GM18907 (cell line): Measurements from ENCODE around the gene CELF4.

ENCODE experiments used
- ATAC-seq: cut with Tn5 transposase; IDR thresholded peaks from one replicate; pipeline ENCODE4 v1.9.1; 2021; ENCODE audit warnings: mild to moderate bottlenecking, moderate library complexity; ENCODE audit not compliant: unreplicated experiment

Gene CELF4

DNA sequence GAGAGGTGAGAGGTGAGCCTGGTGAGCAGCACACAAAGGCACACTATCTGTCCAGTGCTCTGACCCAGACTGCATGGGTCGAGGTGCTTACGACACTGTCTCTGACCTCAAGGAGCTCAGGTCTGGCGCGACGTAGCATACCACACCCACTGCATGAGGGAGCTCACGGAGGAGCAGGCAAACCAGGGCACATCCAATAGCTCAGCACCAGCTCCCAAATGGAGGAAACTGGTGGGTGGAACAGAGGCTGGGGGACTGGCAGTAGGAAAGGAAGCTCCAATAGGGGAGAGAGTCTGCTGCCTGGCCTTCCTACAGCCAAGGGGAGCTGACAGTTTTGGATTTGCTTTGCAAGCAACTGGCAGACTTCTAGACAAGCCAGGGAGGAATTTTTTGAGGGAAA, 36.3 kb downstream of the CELF4 start:
- ATAC-seq, result no peak

DNA sequence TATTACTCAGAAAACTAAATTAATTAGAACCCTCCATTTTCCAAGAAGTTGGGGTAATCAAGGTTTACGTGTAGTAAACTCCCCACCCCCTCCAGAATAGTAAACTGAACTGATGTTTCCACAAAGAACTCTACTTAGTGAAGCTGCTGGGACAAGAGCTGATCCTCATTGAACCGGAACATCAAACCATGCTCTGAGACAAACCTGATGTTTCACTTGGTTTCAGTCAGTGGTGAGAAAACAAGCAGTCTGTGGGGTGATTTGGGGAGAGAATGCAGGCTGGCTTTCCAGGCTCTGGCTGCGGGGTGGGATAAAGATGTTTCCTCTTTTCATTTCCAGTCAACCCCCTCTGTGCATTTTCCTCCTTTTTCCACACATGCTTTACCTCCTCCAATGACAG, 38.2 kb downstream of the CELF4 start:
- ATAC-seq, result no peak

DNA sequence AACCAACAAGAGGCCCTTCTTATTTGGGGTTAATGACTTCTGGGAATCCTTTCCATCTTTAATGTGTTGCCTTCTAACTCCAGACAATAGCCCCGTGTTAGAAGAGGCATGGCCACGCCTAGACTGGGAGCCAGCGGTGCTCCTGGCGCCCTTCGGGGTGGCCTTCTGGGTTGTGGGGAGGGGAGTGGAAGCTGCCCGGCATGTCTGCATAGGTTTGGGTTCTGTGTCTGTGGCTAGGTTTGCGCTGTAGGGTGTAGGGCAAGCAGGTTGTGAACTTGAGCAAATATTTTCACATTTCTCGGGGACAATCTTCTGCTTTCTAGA, 40.4 kb downstream of the CELF4 start:
- ATAC-seq, result no peak

DNA sequence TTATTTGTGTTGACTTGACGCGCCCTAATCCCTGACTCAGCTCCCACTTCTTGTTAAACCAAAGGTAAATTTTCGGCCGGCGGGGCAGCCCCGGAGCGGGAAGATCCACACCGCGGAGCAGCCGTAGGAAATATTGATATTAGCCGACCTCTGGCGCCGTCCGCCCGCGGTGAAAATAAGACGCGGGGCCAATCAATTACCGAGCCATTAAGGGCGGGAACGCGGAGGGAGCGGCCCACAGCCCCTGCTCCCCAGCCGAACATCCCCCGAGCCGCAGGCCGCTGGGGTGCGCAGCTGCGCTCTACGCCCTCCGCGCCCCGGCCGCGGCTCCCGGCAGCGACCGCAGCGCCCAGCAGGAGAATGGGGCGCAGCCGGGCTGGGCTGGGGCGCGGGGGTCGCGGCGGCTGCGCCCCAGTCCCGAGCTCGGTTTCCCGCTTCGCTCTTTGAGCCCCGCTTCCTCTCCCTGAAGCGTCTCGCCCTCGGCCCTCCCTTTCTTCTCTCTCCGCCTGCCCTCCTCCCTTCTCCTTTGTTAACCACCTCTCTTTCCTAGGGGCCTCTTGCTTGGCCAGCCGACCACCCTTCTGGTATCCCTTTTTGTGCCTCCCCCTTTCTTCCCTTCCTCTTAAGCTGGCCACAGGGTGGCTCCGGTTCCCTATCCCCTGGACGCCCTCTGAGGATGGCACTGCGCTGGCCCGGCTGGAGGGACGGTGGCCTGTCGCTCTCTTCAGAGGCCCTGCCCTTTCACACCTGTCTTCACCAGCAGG, 40.9 kb downstream of the CELF4 start:
- ATAC-seq, result no peak

DNA sequence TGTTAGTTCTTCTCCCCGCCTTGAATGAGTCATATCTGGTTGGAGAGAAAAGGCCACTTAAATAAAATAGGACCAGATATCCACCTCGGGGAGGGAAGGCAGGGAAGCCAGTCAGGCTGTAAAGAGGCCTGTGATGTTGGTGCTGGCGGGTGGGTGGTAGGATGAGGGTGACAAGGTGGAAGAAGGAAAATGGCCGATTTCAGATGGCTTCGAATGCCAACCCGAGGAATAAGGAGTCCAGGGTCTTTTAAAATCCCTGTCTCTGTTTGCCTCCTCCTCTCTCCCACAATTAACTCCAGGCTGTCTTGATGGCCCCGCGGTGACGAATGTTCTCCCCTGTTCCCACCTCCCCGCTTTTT, 41.5 kb downstream of the CELF4 start:
- no peak for ATAC-seq

DNA sequence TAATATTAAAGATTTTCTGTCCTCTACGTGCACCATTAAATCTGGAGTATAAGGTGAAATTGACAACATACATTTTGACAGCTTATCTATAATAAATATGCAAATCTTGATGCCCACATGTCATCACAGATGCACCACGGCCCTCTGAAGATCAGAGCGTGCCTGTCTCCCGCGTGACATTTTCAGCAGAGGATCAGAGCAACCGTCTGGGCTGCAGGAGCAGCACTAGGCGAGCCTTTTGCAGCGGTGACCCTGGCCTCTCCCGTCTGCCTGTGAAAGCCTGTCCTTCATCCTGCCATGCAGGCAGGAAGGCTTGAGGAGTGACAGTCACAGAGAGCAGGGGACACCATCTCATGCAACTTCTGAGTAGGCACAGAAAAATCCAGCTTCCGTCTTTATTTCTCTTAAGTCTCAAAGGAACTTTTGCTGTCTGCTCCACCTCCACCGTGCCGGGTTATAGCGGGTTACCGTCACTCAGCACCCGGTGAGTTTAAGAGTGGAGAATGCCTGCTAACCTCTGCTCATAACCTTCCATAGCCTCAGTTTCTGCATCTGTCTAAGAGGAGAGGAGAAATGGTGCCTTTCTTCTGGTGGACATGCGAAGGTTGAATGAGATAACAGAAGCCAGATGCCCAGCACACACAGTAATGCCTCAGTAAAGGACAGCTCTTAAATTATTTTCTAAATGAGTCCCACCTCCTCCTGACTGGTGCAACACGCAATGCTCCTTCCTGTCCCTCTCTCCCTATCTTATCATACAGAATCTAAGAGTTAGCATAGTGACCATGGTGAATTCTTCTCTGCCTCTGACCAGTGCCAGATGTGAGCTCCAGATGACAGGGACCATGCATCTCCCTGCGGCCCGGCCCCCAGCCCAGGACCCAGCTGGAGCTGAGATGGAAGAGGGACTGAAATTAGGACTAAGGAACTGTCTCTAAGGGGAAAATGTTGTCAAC, 43.8 kb downstream of the CELF4 start:
- no peak for ATAC-seq

DNA sequence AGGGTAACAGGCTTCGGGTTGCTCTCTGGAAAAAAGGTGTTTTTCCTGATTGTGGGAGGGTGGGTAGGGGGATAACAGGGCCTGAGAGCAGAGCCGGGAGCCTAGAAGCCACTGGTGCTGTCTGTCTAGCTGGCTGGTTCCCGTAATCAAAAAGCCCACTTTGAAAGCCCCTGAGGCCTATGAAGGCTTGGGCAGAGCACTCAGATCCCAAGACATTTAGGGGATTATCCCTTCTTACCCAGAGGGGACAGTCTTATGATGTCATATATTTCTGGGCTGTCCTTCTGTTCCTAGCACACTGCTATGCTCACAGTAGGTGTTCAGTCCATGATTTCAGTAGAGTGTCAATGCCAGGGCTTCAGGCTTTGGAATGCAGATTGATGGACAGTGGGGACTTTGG, 45.1 kb downstream of the CELF4 start:
- no peak for ATAC-seq

DNA sequence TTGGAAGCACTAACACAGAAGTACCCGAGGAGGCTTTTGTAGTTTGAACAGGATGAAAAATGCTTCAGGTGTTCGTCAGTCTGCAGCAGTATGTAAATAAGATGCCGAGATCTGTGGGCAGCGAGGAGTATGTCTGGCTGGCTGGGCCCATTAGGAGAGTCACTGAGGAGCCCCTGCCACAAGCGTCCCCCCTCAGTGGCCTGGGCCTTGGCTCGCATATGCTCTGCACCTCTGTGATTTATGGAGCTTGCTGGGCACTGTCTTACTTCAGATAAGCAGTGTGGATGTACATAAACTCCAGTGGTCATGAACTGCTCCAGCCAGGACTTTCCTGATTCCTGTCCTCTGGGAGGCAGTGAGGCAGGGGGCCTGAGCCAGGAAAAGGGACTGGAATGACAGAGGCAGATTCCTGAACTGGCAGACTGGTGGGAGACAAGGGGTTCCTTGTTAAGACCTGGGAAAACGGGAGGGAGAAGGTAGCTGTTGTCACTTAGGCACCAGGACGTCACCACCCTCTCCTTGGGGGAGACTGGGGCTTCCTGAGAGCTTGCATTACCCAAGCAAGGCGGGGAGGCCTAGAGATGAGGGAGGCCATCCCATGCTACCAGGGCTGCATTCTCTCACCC, 46.0 kb downstream of the CELF4 start:
- ATAC-seq, result no peak

DNA sequence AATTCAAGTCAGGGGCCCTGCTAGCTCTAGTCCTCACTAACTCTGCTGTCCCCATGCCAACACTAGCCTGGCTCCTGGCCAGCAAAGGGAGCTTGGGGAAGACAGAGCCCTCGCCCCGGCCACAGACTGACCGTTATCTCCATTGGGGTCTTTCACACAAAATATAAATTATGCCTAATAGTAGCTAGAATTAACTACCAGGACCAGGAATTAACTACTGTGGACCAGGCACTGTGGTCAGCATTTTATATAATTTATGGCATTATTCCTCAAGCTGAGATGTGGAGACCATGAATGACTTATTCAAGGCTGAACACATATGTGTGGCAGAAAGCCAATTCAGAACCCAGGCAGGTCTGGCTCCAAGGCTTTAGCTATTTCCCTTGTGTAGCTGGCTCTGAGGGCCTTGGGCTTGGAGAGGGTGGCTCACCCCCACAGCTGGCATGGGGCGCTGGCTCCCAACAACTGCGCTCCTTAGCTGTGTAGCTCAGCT, 49.2 kb downstream of the CELF4 start:
- ATAC-seq, result no peak

DNA sequence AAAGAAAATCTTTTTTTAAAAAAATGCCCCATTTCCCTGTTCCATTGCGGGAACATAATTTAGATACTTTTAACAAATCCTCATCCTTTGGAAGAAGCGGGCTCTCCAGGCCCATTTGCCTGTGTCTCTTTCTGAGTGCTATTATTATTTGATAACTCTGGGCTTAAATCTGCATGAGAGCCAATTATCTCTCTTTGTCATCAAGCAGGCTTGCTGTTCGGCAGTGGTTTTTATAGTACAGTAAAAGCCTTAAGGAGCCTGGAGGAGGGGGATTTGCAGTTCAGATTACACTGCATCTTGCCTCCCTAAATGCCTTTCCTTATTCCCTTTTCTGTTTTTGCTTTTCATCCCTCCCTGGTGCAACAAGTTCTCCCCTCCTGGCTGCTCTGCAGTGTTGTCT, 50.6 kb downstream of the CELF4 start:
- no peak for ATAC-seq

DNA sequence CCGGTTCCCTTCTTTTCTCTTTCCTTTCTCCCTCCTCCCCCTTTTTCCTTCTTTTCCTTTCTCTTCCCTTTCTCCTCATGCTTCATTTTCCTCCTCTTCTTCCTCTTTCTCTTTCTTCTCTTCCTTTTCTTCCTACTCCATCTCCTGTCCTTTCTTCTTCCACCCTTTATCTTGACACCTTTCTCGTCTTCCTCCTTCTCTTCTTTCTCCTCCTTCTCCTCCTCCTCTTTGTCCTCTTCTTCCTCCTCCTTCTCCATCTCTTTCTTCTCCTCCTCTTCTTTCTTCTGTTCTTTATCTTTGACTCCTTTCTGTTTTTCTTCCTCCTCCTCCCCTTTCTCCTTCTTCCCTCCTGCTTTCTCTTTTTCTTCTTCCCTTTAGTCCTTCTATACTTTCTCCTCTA, 53.2 kb downstream of the CELF4 start:
- ATAC-seq, result no peak

DNA sequence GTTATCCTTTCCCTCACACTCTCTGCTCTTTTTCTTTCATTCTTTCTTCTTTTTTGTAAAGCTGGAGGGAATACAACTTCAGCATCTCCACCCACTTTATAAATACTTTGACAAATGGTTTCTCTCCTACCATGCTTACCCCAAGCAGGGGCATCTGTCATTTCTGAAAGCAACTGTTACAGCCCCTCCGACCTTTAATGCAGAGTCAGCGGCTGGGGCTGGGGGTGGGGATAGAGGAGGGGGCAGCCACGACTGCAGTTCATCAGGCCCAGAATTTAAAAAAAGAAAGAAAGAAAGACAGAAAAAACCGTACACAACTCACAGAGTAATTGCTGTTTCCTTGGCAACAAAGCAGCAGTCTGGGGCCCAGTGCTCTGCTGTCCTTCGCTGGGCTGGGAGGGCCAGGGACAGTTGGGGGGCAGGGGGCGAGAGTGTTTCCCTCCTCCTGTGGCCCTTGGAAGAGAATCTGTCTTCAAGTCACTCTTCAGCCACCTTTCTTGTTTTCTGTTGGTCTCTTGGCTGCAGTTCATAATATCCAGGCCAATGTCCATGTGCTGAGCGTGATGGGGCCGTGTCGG, 53.8 kb downstream of the CELF4 start:
- no peak for ATAC-seq

DNA sequence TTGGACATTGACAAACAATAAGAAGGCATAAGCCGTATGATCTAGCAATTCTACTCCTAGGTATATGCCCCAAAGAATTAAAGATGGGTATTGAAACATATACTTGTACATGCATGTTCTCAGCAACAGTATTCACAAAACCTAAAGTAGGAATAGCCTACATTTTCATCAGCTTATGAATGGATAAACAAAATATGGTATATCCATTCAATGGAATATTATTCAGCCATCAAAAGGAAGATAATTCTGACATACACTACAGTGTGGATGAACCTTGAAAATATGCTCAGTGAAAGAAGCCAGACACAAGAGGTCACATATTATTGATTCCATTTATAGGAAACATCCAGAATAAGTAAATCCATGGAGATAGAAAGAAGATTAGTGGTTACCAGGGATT, 56.0 kb downstream of the CELF4 start:
- ATAC-seq, result no peak

DNA sequence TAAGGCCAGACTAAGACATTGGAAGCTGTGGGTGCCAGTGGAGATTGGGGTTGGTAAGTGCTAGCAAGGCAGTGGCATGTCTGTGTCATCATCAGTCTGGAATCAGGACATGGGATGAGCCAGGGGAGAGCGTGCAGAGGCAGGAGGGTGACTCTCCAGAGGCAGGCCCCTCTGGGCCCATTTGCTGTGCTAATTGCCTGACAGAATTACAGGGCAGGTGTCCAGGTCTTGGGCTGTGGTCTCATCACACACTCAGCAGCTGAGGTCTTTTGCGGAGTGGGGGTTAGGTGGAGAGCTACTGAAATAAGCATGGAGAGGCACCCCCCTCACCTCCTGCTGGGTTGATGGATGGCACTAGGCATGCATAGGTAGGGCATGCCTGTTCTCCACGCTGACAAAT, 57.4 kb downstream of the CELF4 start:
- no peak for ATAC-seq

DNA sequence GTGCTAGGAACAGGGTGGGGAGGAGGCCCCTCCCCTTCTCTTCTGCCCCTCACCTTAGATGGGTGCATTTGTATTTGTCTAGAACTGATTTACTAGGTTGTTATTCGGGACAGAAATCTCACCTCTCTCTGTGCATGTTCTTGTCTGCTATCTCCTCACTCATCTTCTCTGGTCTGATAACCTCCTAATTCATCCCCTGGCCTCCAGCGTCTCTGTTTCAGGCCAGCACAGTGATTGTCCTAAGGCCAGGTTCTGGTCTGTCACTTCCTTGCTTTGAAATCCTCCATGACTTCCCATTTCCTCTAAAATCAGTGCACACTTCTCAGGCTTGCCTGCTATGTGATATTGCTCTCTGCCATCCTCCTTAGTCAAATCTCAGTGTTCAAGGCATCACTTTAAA, 58.4 kb downstream of the CELF4 start:
- ATAC-seq, result no peak

DNA sequence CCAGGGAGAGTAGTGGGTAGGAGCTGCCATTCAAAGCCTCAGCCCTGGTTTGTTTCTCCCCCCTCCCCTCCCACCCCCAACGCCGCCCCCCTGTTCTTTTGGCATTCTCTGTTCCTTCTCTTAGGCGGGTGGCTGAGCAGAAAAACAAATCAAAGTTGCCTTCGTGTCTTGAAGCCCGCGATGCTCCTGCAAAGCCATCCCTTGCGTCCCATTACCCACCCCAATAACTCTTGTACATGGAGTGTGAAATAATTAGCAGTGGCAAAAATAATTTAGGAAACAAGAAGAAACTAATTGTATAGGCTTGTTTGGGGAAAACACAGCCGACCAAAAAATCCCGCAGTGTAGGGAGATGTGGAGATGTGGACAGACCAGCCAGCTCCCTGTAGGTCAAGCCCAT, 59.6 kb downstream of the CELF4 start:
- no peak for ATAC-seq

DNA sequence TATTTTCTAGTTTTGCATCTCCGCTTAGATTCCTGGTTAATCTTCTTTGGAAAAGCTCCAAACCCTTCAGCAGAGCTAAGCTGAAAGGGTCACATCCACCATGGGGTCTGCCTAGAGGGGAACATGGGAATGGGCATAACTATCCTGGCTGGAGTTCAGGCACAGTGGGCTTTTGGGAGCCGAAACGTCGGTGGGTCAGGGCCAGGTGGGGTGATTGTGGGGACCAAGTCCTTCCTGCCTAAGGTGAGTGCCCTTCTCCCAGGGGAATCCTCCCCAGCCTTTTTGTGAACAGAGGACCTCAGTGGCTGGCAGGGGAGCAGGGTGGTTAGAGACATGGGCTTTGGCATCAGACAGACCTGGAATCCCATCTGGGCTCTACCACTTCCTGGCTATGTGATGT, 60.3 kb downstream of the CELF4 start:
- no peak for ATAC-seq

DNA sequence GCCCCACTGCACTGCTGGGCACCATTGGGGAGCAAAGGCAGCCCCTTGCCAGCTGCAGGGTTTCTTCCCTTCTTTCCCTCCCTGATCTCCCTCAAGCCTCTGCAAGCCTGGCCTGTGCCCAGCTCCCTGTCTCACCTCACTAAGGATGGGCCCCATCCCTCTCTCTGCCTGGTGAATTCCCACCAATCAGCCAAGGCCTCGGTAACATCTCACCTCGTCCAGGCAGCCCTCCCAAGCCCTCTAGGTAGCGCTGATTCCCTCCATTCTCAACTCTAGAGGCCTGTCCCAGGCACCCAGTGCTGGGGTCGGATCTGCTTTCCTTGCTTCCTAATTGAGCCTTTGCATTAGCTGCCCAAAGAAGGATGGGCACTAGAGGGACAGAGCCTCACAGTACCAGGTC, 63.0 kb downstream of the CELF4 start:
- no peak for ATAC-seq

DNA sequence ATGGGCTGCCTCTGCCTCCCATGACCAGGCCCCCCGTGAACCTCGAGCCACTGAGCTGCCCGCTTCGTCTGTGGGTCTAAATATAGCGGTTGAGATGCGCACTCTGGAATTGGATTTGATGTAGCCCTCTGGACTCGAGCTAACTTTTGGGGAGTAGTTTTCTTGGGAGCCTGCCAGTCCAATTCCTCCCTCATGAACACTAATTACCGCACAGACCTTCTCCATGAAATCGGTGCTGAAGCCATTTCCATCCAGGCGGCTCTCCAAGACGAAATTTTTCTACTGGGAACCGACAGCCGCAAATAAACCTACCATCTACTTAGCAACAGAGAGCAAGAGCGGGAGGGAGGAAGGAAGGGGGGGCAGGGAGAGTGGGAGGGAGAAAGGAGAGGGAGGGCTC, 63.6 kb downstream of the CELF4 start:
- no peak for ATAC-seq

DNA sequence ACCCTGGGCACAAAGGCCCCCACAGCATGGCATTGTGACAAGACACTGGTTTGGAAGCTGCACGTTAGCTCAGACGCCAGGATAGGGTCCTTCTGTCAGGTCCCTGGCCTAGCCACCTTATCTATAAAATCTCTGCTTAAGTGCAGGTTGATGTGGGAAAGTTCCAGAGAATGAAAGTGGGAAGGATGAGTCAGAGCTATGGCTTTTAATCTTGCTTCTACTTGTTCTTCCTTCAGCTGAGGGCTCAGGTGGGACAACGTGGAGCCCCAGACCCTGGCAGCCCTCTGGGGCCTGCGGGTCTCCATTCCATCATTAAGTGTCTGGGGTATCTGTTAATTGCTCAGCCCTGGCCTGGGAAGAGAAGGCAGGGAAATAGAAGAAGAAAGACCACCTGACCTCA, 64.5 kb downstream of the CELF4 start:
- ATAC-seq, result no peak

DNA sequence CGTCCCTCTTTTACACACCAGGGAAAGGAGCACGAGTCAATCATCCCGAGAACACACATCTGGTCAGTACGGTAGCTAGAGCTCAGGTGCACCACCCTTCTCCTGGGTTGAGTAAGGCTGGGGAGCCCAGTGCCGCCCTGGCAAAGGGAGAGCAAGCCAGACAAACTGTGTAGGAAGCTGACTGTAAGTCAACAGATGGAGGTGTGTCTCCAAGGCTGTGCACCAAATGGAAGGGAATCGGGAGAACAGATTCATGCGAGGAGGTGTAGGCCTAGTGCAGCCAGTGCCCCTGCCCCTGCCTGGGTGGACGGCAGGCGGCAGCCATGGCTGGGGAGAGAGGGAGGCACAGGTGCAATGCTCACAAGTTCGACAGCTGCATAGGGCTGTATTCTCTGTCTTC, 65.7 kb downstream of the CELF4 start:
- ATAC-seq, result no peak

DNA sequence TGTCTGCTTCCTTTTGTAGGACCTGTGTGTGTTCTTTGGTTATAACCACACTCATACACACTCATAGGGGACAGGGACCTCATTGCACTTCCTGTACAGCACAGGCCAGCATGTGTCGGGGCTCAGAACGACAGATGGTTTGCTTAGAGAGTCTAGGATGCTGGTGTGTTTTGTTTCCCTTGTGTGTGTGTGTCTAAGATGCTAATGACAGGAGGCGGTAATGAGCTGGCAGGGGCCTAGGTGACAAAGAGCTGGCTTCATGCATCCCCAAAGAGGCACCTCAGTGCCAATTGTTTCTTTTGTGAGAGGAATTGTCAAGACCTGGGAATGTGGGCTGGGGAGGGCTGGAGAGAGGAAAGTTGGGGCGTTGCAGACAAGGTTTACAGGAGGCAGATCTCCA, 66.6 kb downstream of the CELF4 start:
- no peak for ATAC-seq
